HG02588 (cell line): ENCODE results near the gene MEA1.

Experiments
- ATAC-seq: cut with Tn5 transposase; IDR thresholded peaks from one replicate; pipeline ENCODE4 v1.9.1; 2021; ENCODE audit warnings: mild to moderate bottlenecking, moderate library complexity; ENCODE audit not compliant: unreplicated experiment

MEA1 gene

DNA sequence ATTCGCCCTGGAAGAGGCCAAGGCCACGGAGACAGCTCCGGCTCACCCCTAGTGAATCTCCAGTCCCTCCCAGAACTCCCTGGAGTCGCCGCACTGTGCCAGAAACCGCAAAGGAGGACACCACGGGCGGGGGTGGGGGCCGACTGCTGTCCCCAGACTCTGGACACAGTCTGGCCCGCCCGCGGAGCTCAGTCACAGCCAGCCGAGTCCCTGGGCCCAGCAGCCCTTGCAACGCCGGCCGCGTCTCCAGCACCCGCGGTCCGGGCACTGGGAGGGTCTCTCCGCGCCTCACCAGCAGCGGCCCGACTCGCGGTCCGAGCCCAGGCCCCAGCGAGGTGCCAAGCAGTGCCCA lies 35.3 kb downstream of the MEA1 start:
- peak; percentile 21 for ATAC-seq

DNA sequence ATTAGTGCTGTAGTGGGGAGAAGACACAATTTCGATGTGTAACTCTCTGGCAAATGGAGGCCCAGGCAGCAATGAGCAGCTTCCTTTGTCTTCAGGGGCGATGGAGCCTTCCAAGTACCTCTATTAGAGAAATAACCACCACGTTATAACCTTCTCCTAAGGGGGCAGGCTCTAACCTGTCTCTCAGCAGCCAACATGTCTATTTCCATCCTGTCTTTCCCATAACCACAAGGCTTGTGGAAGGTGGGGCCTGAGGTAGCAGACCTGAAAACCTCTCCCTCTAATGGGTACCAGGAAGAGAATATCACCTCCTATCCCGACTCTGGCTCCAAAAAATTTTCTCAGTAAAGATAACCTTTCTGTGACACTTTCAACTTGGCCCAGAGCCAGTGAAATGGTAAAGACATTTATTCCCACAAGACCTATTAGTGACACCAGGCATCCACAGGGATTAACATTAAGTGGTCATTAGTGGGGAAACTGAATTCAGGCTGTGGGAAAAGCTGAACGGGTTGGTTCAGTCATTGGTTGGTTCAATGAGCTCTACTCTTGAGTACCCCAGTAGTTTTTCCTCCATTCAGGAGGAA lies 38.7 kb downstream of the MEA1 start:
- no peak for ATAC-seq

DNA sequence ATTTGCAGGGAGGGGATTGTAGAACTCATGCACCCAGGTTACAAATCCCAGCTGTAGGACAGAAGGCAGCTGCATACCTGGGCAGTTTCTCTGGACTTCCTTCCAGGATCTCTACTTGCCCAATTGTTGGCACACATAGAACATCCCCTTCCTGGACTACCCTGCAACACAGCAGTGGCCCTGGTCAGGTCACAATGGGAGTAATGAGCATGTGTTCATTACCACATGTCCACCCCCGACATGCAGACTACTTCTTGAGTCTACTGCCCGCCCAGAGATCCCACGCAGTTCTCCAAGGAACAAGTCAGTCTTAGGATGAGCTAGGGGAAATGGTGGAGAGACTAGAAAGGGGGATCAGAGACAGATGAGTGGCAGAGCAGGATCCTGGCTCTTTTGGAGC lies 39.8 kb downstream of the MEA1 start:
- no peak for ATAC-seq

DNA sequence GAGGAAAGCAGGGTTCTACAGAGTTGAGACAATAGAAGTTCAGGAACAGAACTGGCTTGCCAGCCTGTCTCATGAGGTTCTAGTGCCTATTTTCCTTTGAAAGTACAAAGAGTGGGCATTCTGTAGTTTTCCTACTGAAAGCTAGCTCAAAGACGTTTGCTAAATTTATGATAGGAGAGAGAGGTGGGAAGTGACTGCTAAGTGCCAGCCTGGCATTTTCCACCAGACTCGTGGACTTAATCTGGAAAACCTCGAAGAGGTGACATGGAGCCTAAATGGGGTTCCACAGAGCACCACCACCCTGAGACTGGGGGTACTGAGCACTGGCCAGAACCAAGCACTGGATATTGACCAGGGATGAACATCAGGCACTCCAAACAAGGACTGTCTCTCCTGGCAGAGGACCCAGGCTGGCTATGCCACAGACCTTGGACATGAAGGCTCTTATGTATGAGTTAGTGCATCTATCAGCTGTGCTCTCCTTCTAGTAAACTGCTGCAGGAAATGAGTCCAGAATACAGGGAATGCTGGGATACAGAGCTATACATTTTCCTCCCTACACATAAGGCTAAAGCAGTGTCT lies 41.9 kb downstream of the MEA1 start:
- ATAC-seq, result no peak

DNA sequence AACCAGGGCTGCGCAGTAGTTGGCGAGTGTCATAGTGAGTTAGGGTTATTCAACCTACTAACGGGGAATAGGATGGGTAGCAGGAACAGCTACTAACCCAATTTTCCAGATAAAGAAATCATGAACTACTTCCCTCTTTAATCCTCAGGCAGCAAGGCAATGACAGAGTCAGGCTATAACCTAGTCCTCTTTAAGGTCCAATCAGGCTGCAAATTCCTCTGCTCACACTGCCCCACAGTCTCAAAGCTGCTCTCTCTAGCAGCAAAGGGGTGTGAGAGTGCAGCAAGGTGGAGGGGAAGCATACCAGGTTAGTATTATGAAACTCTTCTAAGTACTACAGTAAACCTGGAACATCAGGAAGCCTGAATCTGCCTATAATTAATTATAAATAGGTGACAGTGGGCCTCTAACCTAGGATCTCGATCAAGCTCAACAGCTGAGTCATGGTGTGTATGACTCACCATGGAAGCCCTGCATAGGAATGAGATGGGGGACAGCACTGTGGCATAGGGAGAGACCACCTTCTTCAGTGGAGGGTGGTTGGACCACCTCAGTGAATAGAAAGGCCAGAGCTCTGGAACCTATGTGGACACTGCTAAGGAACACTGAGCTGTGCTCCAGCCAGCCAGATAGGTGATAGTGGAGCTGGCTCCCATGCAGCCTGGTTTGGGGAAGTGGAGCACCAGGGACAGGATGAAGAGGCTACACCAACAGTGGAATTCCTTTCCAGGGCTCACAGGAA lies 42.7 kb downstream of the MEA1 start:
- no peak for ATAC-seq

DNA sequence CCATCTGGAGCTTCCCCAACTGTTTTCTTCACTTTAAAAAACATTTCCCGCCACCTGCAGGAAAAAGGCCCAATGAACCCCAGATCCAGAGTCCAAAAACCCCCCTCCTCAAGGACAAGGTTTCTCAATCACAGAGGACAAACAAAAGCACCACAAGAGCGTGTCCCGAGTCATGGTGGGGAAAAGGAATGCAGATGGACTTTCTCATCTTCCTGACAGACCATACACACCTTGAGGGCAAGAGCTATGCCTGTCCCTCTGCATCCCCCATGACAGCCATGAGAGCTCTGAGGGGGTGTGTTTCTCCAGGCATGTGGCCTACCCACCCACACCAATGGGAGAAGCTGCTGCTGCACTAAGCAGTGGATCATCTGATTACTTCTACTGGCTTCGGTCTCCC lies 43.8 kb downstream of the MEA1 start:
- no peak for ATAC-seq

DNA sequence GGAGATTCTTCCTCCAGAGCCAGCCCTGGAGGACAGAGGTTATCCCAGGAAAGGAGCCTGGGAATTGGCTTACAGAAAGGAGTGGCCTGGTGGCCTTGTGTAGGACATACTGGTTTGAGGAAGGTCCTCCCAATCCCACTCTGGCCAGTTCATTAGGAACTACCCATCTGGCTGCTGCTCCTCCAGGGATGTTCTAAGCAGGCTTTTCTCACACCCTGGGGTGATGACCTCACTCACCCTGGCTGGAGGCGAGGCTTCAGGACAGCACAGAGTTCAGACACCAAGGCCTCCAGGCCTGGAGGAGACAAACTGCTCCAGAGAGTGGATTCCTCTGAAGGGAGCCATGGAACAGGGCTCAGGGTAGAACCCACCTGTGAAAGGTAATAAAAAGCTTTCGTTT lies 44.3 kb downstream of the MEA1 start:
- ATAC-seq, result no peak

DNA sequence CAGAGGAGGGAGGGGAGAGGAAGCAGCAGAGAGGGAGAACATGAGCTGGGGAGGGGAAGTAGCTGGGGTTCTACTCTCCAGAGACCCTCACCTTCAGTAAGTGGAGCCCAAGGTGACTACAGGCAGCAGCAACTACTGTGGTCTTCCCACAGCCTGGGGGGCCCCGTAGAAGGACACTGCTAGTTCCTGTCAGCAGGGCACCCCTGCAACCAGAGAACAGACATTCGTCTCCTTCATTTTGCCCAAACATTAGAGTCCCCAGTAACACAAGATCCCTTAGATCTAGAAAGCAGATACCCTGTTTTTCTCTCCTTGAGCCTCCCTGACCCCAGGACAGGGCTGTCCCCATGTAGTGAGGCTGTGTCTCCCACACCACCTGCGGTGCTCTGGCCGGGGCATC lies 45.0 kb downstream of the MEA1 start:
- no peak for ATAC-seq

DNA sequence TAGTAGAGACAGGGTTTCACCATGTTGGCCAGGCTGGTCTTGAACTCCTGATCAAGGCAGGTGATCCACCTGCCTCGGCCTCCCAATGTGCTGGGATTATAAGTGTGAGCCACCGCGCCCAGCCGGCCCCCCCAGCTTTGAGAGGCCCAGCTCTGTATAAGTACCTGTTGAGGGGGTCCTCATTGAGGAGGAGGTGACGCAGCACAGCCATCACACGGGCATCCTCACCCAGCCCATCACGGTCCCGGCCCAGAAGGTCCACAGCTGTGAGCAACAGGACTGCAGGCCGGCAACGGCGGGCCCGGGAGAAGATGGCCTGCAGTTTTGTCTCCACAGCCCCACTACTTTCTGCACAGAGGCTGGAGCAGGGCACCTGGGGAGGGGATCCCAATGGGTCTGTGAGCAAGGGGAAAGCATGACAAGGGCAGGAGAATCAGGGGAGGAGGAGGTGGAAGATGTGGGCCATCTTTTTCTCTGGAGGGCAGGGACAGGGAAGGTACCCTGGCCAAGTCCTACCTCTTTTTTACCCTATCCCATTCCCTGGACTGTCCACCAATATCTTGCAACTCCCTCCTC lies 45.5 kb downstream of the MEA1 start:
- no peak for ATAC-seq

DNA sequence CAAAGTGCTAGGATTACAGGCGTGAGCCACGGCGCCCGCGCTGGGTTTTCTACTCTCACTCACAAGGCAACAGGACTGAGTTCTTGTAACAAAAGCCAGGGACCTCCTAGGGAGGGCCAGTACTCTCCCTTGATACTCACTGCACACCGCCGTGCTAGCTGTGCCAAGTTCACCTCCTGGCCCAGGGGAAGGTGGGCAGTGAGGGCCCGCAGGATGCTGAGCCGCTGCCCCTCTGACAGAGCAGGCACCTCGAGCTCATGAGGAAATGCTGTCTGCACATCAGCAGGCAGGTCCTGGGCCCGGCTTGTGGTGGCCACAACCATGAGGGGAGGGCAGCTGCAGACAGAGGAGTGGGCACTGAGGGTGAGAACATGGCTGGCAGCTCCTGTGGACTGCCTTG lies 46.5 kb downstream of the MEA1 start:
- no peak for ATAC-seq

DNA sequence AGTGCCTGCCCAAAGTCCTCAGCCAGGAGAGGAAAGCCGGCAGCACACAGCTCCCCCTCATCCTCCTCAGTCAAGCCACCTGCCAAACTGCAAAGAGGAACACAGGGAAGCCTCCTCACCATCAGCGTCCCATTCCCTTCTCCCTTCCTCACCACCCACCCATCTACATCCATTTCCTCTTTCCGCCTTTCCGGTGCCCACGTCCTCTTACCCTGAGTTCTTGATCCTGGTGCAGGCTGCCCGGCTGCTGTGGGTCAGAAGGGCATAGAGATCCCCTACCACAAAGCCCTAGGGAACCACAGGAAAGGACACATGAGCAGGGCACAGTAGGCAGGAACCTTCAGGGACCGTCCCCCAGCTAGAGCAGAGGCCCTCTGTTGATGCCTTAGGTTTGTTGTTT lies 47.2 kb downstream of the MEA1 start:
- no peak for ATAC-seq

DNA sequence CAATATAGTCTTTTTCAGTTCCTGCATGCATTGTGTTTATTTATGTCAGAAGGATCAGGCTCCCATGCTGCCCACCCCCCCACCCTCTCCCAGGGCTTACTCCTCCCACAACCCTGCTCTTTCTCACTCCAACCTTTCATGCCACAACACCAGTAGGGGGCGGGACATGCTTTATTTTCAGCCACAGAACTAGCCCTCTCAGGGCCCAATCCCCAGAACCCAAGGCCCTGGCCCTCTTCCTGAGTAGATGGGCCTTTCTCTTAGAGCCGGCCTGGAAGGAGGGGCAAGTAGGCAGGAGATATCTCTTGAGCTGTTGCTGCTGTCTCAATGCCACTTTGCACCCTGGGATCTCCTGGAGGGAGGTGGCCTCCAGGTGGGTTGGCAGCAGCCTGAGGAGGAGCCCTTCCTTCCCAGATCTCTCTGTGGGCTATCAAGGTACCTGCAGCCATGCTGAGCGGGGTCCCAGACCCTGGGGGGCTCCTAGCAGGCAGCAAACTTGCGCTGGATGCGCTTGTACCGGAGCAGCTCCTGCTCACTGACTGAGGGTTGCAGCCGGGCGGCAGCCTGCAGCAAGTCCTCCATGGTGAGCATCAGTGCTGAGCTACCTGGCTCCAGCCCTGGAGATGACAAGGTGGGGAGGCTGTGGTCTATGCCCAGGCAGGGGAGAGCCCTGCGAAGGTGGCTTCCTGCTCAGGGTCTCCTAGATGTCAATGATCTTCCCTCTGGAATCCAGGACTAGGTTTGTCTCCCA lies 49.7 kb downstream of the MEA1 start:
- ATAC-seq, result no peak

DNA sequence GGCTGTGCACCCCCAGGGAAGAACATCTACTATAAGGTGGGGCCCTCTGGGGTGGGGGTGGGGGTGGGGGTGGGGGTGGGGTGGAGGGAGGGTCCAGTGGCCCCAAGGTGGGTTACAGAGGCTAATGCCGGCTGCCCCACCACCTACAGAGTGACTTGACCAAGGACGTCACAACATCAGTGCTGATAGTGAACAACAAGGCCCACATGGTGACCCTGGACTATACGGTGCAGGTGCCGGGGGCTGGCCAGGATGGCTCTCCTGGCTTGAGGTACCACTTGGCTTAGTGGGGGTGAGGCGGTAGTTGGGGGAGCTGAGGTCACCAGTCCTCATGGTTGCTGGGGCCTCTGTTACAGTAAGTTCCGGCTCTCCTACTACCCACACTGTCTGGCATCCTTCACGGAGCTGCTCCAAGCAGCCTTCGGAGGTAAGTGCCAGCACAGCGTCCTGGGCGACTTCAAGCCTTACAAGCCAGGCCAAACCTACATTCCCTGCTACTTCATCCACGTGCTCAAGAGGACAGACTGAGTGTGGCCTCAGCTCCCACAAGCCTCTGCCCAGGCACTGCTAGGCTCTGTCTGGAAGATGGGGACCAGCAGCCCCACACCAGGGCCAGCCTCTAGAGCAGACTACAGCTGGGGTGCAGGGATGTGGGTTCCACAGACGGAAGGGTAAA lies 50.4 kb downstream of the MEA1 start:
- no peak for ATAC-seq

DNA sequence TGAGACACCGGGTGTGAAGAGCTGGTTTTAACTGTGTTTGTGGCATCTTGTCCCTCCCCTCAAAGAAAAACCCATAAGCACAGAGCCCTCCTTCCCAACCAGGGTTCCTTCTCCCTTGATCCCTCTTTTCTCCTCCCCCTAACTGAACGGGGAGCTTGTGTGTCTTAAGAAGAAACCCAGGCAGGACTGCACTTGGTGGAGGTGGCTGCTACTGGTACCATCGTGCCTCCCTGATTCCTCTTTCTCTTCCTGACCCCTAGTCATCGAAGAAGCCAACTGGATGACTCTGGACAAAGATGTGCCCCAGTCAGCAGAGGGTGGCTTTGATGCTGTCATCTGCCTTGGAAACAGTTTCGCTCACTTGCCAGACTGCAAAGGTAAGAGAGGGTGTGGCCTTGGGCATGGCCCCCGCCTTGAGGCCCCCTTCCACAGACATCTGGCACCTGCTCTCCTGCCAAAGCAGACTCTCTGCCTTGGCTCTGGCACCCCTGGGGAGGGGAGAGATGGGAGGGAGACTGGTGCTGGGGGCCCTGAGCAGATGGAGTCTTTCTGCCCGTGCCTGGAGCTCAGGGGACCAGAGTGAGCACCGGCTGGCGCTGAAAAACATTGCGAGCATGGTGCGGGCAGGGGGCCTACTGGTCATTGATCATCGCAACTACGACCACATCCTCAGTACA lies 51.1 kb downstream of the MEA1 start:
- no peak for ATAC-seq

DNA sequence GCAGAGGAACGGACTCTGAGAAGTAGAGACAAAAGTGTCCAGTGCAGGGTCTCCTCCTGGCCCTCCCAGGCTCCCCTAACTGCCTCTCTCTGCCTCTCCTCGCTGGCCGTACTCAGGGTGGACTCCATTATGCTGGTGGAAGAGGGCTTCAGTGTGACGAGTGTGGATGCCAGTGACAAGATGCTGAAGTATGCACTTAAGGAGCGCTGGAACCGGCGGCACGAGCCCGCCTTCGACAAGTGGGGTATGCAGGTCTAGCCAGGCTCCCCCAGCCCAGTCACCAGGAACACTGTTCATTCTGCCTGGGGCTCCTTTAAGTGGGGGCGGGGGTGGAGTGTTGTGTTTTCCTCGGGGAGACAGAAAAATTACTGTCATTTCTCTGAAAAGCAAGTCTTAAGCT lies 51.6 kb downstream of the MEA1 start:
- ATAC-seq, result no peak
